GM23248 (cell line): ENCODE measurements around the gene PIWIL4.

Source experiments
- EZH2 ChIP-seq: fragments of 200-600 bp; sonication (generic); IDR thresholded peaks from 2 replicates; pipeline ENCODE4 v1.6.1; 2018; ENCODE audit warnings: antibody characterized with exemption, mild to moderate bottlenecking; ENCODE audit not compliant: insufficient read depth, poor library complexity, severe bottlenecking
- EZH2phosphoT487 ChIP-seq: fragments of 200-600 bp; sonication (generic); IDR thresholded peaks from 2 replicates; pipeline ENCODE4 v1.6.1; 2018; ENCODE audit warnings: antibody characterized with exemption, moderate library complexity, mild to moderate bottlenecking, low read depth; ENCODE audit not compliant: insufficient read depth

GRCh38 chr11:94603587-94603986 lies 36.4 kb downstream of the PIWIL4 start:
- TF ChIP-seq EZH2phosphoT487 (no peak), EZH2 (no peak)
